DOHH2 (cell line): ENCODE results near the gene CCDC69.

ENCODE experiments used
- EZH2phosphoT487 ChIP-seq: fragments of 200-600 bp; sonication (generic); IDR thresholded peaks from 2 replicates; pipeline ENCODE4 v1.6.1; 2017; ENCODE audit warnings: borderline replicate concordance, mild to moderate bottlenecking, antibody characterized with exemption, low read length, moderate library complexity, mixed read lengths
- TF ChIP-seq, protein P1 (sequence below): fragments of 200-600 bp; sonication (generic); IDR thresholded peaks from one replicate; pipeline ENCODE4 v1.5.1; 2014; ENCODE audit warnings: antibody characterized with exemption, mild to moderate bottlenecking, low read depth, low read length; ENCODE audit not compliant: poor library complexity, severe bottlenecking

- TF ChIP-seq, protein P1, sequence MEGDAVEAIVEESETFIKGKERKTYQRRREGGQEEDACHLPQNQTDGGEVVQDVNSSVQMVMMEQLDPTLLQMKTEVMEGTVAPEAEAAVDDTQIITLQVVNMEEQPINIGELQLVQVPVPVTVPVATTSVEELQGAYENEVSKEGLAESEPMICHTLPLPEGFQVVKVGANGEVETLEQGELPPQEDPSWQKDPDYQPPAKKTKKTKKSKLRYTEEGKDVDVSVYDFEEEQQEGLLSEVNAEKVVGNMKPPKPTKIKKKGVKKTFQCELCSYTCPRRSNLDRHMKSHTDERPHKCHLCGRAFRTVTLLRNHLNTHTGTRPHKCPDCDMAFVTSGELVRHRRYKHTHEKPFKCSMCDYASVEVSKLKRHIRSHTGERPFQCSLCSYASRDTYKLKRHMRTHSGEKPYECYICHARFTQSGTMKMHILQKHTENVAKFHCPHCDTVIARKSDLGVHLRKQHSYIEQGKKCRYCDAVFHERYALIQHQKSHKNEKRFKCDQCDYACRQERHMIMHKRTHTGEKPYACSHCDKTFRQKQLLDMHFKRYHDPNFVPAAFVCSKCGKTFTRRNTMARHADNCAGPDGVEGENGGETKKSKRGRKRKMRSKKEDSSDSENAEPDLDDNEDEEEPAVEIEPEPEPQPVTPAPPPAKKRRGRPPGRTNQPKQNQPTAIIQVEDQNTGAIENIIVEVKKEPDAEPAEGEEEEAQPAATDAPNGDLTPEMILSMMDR: no peak
- no peak for TF ChIP-seq EZH2phosphoT487
Measured at GRCh38 chr5:151236888-151237287, 13.0 kb upstream of the CCDC69 start.
